SJCRH30 (cell line): ENCODE measurements around the gene CELF2. TPM values are rescaled to one million over a fixed set of nuclear protein-coding genes. Genes with fewer than 3 reads are reported as not detected.

Source experiments
- DNase-seq, 2 experiments: peaks; one replicate each; pipeline ENCODE4 v3.0.0-alpha.2; 2015 to 2020
- H3K27ac ChIP-seq: fragments of 250-450 bp; sonication (Bioruptor Pico); 2 replicates; pipeline ENCODE4 v1.5.1; 2020; ENCODE audit warnings: mild to moderate bottlenecking, moderate library complexity
- H3K27me3 ChIP-seq: fragments of 250-450 bp; sonication (Bioruptor Pico); 2 replicates; pipeline ENCODE4 v1.5.1; 2020; ENCODE audit warnings: mild to moderate bottlenecking, moderate library complexity
- H3K36me3 ChIP-seq: fragments of 250-450 bp; sonication (Bioruptor Pico); 2 replicates; pipeline ENCODE4 v1.5.1; 2020; ENCODE audit warnings: mild to moderate bottlenecking, moderate library complexity
- H3K4me1 ChIP-seq: fragments of 250-450 bp; sonication (Bioruptor Pico); 2 replicates; pipeline ENCODE4 v1.5.1; 2020; ENCODE audit warnings: mild to moderate bottlenecking, moderate library complexity
- H3K4me3 ChIP-seq: fragments of 250-450 bp; sonication (Bioruptor Pico); 2 replicates; pipeline ENCODE4 v1.5.1; 2020; ENCODE audit warnings: mild to moderate bottlenecking, moderate library complexity
- H3K9me3 ChIP-seq: fragments of 250-450 bp; sonication (Bioruptor Pico); replicated peaks from 2 replicates; pipeline ENCODE4 v1.5.1; 2020; ENCODE audit warnings: mild to moderate bottlenecking, moderate library complexity
- total RNA-seq: library from RNA; depleted of rRNA; stranded (reverse); fragments of >200 nt; shearing (Covaris generic); gene quantifications from 2 replicates; pipeline ENCODE4 v1.2.3, GENCODE V29; 2014

The CELF2 gene
- total RNA-seq, 1 experiment from 2014 or later = 65.2 TPM

DNA sequence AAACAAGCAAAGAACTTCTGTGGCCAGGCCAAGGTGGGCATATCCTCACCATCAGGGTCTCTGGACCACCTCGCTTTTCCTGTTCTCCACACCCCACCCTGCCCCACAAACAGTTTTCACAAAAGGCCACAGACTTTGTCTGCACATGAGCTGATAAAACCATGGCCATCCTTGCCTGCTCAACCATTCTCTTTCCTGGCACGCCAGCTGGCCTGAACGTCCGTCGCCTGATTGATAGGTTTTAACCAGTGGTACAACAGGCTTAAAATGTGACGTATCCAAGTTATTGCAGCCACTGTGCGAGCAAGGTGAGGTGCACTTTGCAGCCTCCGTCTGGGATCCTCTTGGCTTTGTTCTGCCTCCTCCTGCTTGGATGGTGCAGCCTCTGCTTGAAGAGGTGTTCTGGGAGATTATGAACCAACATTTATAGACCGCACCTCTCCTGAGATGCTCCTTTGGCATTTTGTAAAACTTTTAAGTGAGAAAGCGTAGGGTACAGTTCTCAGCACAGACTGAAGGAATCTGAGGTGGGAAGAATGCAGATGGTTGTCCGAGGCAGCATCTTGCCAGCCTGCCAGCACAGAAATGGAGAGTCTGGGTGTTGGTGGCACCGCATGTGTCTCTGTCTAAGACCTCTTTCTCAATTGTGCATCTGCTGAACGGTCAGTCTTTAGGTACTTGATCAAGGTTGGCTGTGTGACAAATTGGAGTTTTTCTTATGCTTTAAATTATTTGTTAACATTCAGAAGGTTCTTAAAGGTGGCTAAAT, 288.3 kb downstream of the CELF2 start:
- Histone ChIP-seq H3K9me3 (peaks cover 2% of the 10 kb centered on the region; the same call in 1 of the 2 replicates), H3K4me1 (no peaks in the 10 kb centered on the region), H3K4me3 (no peak overlapping the region), H3K27ac (no peak overlapping the region), H3K36me3 (peaks cover 82% of the 10 kb centered on the region), H3K27me3 (no peaks in the 10 kb centered on the region)
- DNase-seq = no peak

DNA sequence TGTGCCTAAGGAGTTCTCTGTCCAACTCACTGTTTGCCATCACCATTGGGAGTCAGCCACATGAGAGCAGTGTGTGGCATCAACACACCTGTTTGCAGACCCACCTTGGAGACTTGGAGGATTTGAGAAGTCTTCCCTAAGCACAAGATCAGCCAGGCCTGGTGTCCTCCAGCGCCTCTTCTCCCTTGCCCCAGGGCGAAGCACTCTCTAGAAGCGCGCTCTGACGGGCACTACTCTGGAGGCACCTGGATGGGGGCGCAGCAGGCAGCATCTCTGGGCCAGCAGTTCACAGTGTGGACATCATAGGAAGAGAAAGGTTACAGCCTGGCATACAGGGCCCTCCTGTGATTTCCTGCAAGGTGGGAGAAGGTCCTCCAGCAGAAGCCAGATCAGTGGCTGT, 289.3 kb downstream of the CELF2 start:
- DNase-seq = no peak
- Histone ChIP-seq H3K27me3 (no peaks in the 10 kb centered on the region), H3K4me1 (no peaks in the 10 kb centered on the region), H3K4me3 (no peak overlapping the region), H3K9me3 (peaks cover 2% of the 10 kb centered on the region; the same call in 1 of the 2 replicates), H3K27ac (no peak overlapping the region), H3K36me3 (peaks cover 88% of the 10 kb centered on the region)

DNA sequence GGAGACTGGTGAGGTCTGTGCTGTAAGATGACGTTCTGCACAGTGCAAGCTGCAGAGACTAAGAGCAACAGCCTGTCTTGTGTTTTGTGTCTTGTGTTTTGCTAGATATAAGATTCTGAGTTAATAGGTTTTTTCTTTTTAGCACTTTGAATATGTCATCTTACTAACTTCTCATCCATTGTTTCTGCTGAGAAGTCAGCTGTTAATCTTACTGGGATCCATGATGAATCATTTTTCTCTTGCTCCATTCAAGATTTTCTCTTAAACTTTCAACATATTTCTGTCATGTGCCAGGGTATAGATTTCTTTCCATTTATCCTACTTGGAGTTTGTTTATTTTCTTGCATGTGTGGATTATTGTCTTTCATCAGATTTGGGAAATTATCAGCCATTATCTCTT, 290.3 kb downstream of the CELF2 start:
- H3K36me3 ChIP-seq = peaks cover 90% of the 10 kb centered on the region
- H3K4me3 ChIP-seq = no peak overlapping the region
- H3K27me3 ChIP-seq = no peaks in the 10 kb centered on the region
- H3K27ac ChIP-seq = no peak overlapping the region
- no peak for DNase-seq
- H3K4me1 ChIP-seq = no peaks in the 10 kb centered on the region
- peaks cover 2% of the 10 kb centered on the region; the same call in 1 of the 2 replicates for H3K9me3 ChIP-seq

DNA sequence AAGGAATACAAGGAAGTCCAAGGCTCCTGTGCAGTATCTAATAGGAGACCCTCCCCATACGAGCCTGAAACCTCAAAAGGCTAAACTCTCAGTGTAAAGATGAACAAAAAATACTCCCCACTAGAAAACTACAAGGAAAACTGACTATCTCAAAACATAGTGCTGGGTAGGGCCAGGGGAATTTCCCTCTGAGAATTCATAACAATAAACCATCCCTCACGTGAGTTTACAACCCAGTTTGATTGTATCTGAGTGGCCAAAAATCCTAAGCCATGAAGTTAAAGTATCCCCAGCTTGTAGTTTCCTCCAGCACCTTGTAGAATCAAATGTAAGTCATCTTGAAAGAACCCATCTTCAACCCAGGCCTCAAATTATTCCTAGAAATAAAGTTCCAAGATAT, 293.4 kb downstream of the CELF2 start:
- Histone ChIP-seq H3K4me1 (no peaks in the 10 kb centered on the region), H3K27me3 (no peaks in the 10 kb centered on the region), H3K36me3 (peaks cover 77% of the 10 kb centered on the region), H3K27ac (no peak overlapping the region), H3K4me3 (no peak overlapping the region), H3K9me3 (peaks cover 2% of the 10 kb centered on the region; the same call in 1 of the 2 replicates)
- no peak for DNase-seq

DNA sequence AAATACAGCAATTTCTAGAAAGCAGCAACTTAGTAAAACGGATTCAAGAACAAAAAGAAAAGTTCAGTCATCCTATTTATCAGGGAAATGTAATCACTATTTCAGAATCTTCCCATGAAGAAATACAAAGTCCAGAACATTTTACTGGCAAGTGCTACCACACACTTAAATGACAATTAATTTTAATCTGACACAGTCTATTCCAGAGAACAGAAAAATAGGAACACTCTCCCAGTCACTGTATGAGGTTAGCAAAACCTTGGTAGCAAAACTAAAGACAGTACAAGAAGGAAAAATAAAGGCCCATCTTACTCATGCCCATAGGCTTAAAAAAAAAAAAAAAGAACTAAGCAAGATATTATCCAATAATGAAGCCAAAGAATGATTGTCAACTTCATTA, 295.8 kb downstream of the CELF2 start:
- Histone ChIP-seq H3K36me3 (peaks cover 70% of the 10 kb centered on the region), H3K4me1 (no peaks in the 10 kb centered on the region), H3K27ac (no peak overlapping the region), H3K4me3 (no peak overlapping the region), H3K27me3 (no peaks in the 10 kb centered on the region), H3K9me3 (no peaks in the 10 kb centered on the region)
- DNase-seq = no peak

DNA sequence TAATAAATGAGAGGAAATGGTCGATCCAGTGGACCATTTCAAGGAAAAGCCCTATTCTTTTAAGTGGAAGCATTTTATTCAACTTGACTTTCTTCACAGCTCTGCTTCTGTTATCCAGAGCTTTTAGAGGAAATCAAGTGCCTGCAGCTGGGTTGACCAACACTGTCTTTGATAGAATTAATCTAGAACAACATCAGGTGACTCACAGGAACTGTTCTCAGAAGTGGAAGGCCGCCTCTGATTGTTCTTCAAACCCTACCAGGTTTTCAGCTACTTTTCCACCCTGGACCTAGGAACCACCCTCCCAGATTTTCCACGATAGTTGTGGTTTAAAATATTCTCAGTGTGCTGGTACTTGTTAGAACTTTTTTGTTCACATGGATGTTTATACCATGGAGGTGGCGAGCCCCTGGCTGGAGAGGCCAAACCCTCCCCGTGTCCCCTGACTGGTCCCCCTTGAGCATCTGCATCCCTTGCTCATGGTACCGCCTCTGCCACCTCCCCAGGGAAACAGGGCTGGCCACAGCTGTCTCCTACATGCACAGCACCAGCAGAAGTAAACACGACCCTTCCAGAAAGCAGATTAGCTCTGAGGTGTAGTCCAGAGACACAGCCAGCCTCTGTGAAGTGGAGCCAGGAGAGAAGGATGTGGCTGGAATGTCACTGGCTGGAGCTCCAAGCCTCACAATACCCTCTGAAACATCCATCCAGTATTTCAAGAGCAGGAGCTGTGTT, 300.4 kb downstream of the CELF2 start:
- no peaks in the 10 kb centered on the region for H3K4me1 ChIP-seq

DNA sequence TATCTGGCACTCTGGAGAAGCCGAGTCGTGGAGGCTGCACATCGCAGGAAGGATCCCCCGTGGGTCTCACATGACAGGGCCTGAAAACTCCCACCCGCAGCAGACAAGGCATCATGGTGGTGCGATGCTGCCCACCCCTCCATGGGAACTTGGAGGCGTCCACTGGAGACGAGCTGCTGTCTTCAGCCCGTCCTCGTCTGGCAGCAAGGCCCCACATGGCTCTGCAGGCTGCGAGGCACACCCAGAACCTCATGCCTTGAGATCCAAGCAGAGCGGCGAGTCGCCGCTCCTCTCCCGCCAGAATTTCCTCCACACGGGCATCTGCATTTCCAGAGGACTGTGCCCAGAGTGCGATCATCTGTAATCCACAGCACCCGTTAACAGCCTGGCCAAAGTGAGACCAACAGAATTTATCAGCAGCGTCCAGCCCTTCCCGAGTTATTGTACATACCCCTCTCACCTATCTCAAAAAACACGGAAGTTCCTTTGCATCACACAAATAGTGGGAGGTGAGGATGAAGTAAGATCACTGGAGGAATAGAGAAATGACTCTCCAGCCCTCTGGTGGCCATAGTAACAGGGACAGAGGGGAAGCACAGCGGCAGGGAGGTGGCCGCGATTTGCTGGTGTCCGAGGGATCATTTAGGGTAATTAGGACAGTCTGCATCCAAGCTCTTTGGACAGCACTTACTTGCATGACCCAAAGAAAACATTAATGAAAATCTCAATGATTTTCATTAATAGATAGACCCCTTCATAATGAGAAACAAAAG, 301.3 kb downstream of the CELF2 start:
- no peak overlapping the region for H3K4me3 ChIP-seq
- H3K36me3 ChIP-seq = peaks cover 53% of the 10 kb centered on the region
- H3K9me3 ChIP-seq = no peaks in the 10 kb centered on the region
- no peak for DNase-seq
- no peak overlapping the region for H3K27ac ChIP-seq
- no peaks in the 10 kb centered on the region for H3K4me1 ChIP-seq
- H3K27me3 ChIP-seq = no peaks in the 10 kb centered on the region

More for the DNA sequence above, 300.4 kb downstream of the CELF2 start:
- Histone ChIP-seq H3K36me3 (peaks cover 52% of the 10 kb centered on the region), H3K27me3 (no peaks in the 10 kb centered on the region), H3K9me3 (no peaks in the 10 kb centered on the region), H3K27ac (no peak overlapping the region), H3K4me3 (no peak overlapping the region)
- DNase-seq = no peak

DNA sequence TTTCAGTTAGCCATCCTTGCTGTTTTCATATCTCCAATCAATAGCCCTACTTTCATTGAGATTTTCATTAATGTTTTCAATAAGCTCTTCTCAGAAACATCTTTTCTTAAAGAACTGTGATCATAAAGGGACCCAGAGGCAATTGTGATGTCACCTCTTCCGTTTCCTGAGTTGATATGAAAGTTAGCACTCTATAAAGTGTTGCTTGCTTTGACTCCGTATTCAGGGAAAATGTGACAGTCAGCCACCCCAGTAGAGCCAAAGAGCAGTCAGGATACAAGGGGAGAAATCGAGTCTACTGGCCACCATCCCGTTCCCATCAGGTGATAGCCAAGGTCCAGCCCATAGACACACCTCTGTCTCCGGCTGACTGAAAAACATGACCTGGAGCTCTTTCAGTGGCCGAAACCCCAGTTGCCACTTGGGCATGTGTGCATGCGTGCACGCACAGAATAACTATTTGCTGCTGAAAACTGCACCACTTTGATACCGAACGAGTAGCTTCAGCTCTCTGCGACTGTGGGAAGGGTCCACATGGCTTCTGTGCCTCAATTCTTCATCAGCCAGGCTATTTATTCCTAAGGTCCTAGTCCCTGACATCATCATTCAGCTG, 302.4 kb downstream of the CELF2 start:
- no peak overlapping the region for H3K27ac ChIP-seq
- no peak for DNase-seq
- peaks cover 47% of the 10 kb centered on the region for H3K36me3 ChIP-seq
- H3K4me1 ChIP-seq = no peaks in the 10 kb centered on the region
- H3K27me3 ChIP-seq = no peaks in the 10 kb centered on the region
- no peak overlapping the region for H3K4me3 ChIP-seq
- no peaks in the 10 kb centered on the region for H3K9me3 ChIP-seq

DNA sequence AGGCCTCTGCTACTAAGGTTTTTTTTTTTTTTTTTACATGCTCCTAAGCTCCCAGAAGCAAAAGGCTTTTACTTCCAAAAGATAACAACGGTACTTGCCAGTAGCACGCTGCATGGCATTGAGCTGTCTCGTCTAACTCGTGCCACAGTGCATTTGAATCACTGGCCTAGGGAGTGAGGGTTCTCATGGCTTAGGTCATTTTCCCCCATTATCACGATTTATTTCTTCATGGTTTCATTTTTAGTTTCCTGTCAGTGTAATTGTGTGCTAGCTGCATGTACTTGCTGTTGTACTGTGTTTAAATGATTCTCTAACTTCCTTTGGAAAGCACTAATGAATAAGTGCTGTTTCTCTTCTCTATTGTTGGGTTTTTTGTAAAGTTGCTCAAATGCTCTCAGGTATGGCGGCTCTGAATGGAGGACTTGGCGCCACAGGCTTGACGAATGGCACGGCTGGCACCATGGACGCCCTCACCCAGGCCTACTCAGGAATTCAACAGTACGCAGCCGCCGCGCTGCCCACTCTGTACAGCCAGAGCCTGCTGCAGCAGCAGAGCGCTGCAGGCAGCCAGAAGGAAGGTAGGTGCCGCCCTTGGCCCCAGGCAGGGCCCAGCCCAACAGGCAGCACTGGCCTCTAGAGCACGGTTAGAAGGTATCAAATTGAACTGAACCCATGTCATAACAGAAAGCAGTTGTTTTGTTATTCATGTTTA, 303.3 kb downstream of the CELF2 start:
- Histone ChIP-seq H3K27ac (no peak overlapping the region), H3K4me3 (no peak overlapping the region), H3K36me3 (peaks cover 52% of the 10 kb centered on the region), H3K9me3 (no peaks in the 10 kb centered on the region), H3K27me3 (no peaks in the 10 kb centered on the region), H3K4me1 (no peaks in the 10 kb centered on the region)
- no peak for DNase-seq

DNA sequence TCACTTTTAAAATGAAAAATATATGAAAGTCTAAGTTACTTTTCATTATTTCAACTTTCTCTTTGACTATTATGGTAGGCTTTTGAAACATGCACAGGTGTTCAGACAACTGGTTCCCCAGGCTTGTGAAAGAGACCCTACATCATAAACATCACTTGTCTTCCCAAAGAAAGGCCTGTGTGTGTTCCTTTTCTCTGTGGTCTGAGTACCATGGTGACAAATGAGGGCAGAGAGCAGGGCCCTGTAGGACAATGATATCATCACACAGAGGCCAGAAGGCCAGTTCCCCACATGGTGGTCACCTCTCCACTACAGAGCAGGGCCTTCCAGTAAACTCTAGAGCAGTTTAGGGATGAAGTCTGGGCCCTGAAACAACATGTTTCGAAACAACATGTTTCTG, 305.0 kb downstream of the CELF2 start:
- peaks cover 50% of the 10 kb centered on the region for H3K36me3 ChIP-seq
- peak in 1 of 2 experiments; percentile 47 for DNase-seq
- no peaks in the 10 kb centered on the region for H3K27me3 ChIP-seq

DNA sequence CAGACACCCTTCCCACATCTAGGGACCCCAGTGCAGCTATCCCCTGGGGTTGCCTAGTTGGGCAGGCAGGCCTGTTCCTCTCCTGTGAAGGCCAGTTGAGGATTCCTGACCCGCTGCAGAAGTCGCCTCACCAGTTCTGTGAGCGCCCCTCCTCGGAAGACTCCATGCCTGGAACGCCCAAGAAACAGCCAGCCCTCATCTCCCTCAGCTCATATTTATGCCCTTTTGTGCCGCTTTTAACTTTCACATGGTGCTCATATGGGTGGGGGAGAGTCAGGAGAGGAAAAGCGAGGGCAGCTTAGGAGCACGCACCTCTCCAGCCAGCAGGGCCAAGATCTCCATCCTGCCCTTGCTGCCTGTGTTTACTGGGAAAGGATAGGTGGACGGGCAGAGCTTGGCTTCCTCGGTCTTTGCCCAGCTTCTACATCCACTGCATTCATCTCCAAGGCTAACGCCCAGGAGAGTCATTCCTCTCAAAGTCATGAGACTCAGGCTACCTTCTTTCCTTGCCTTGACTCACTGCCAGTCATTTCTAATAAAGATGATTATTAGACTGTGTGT, 307.2 kb downstream of the CELF2 start:
- H3K4me1 ChIP-seq = peaks cover 13% of the 10 kb centered on the region
- H3K4me3 ChIP-seq = no peak overlapping the region
- H3K27me3 ChIP-seq = no peaks in the 10 kb centered on the region
- no peaks in the 10 kb centered on the region for H3K9me3 ChIP-seq
- no peak overlapping the region for H3K27ac ChIP-seq
- peaks cover 38% of the 10 kb centered on the region for H3K36me3 ChIP-seq
- no peak for DNase-seq

More for the DNA sequence above, 305.0 kb downstream of the CELF2 start:
- peak overlapping the region; percentile 8; the same call in 1 of the 2 replicates for H3K27ac ChIP-seq
- no peaks in the 10 kb centered on the region for H3K9me3 ChIP-seq
- no peak overlapping the region for H3K4me3 ChIP-seq
- no peaks in the 10 kb centered on the region for H3K4me1 ChIP-seq

DNA sequence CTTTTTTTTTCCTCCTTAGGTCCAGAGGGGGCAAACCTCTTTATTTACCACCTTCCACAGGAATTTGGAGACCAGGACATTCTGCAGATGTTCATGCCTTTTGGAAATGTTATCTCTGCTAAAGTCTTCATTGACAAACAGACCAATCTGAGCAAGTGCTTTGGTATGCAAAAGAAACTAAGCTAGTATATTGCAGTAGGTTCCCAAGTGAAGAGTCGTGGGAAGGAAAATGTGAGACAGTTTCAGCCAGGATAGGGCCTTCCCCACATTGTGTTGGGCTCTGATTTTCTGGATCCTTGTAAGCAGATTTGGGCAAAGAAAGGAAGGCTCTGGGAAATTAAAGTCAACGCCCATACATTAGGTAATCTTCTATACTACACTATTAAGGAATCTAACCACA, 308.1 kb downstream of the CELF2 start:
- no peak for DNase-seq
- H3K4me3 ChIP-seq = no peak overlapping the region
- H3K27me3 ChIP-seq = no peaks in the 10 kb centered on the region
- peaks cover 39% of the 10 kb centered on the region for H3K36me3 ChIP-seq
- H3K4me1 ChIP-seq = peaks cover 13% of the 10 kb centered on the region
- H3K27ac ChIP-seq = no peak overlapping the region
- H3K9me3 ChIP-seq = no peaks in the 10 kb centered on the region

DNA sequence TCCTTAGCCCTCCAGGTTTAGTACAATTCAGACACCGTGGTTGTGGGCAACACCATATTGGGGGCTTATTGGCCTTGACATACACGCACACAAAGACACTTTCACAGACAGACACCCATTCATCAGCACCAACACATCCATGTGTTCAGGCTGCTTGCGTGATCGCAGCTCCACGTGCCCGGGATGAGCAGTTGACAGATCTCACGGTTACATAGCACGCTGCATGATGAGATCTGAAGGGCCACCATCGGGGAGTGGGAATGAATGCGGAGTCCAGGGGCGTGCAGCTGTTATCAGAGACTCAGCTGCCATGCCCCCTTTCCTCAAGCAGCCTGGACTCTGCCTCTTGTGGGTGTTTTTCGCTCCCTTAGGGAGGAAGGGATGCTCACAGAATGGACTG, 308.6 kb downstream of the CELF2 start:
- H3K4me3 ChIP-seq = no peak overlapping the region
- no peak for DNase-seq
- peaks cover 13% of the 10 kb centered on the region for H3K4me1 ChIP-seq
- H3K27me3 ChIP-seq = no peaks in the 10 kb centered on the region
- H3K36me3 ChIP-seq = peaks cover 41% of the 10 kb centered on the region
- no peaks in the 10 kb centered on the region for H3K9me3 ChIP-seq
- no peak overlapping the region for H3K27ac ChIP-seq
